ENCODE data around the gene CLDN6.

Gene CLDN6

DNA sequence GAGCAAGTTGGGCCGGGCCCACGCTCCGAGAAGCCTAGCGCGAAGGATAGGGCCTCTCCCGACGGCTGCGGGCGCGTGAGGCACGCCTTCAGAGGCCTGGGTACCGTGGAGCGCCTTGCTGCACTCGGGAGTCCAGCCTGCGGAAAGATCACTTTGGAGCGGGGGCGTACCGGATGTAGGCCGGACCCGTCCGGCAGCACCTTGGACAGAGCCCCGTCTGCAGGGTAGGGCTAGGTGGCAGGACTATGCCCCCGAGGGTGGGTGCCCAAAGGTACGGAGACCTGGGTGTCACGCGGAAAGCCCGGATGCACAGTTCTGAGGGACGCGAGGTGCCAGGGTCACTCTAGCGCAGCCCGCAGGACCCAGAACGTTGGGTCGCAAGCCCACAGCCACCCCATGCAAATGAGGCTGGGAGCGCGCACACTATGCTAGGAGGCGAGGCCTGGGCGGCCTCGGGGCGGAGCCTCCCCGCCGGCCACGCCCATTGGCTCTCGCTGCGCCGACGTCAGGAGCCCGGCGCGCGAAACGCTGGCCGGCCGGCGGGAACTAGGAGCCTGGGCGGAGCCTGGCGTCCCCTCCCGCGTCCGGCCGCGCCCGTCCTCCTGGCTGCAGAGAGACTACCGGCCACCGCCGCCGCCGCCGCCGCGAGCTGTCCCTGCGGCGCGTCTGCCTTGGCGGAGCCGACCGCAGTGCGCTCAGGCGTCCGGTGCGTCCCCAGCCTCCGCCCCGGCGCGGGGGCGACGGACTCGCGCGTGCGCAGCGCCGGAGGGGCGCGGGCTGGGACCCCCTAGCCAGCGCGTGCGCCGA lies 49.0 kb downstream of the CLDN6 start, which contains the start of gene PAQR4:
TSS of gene PAQR4 (plus strand) at position 611 of the 807 bp plus-strand sequence. CDS start 327 bp downstream, outside the sequence.
- peak within 1 kb of the TSS; percentile 74 for H3K4me3 ChIP-seq
- TF ChIP-seq, protein P1, sequence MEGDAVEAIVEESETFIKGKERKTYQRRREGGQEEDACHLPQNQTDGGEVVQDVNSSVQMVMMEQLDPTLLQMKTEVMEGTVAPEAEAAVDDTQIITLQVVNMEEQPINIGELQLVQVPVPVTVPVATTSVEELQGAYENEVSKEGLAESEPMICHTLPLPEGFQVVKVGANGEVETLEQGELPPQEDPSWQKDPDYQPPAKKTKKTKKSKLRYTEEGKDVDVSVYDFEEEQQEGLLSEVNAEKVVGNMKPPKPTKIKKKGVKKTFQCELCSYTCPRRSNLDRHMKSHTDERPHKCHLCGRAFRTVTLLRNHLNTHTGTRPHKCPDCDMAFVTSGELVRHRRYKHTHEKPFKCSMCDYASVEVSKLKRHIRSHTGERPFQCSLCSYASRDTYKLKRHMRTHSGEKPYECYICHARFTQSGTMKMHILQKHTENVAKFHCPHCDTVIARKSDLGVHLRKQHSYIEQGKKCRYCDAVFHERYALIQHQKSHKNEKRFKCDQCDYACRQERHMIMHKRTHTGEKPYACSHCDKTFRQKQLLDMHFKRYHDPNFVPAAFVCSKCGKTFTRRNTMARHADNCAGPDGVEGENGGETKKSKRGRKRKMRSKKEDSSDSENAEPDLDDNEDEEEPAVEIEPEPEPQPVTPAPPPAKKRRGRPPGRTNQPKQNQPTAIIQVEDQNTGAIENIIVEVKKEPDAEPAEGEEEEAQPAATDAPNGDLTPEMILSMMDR (IDR thresholded peaks at IDR 0.05), result no peak

DNA sequence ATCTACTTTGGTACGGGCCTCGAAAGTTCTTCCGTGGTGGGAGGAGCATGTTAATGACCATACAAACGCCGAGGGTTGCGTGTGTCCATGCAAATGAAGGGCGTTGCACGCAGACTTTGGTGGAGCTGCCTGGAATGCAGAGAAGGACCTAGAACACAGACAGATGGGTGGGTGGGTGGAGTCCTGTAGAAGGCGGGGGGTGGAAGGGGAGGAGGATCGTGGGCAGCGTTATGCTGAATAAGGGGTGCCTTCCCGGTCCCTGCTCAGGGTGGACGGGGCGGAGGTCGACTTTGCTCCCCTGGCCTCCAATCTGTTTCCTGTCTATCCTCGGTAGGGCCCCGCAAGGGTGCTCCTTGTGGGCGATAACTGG lies 49.6 kb downstream of the CLDN6 start:
- TF ChIP-seq, protein P1 (IDR thresholded peaks at IDR 0.05), result no peak
- no peak overlapping the region for H3K27ac ChIP-seq
- H3K4me3 ChIP-seq, result peak overlapping the region; percentile 74
- DNase-seq (ENCODE audit: low spot score), result no peak

More for the DNA sequence above, 49.0 kb downstream of the CLDN6 start, which contains the start of gene PAQR4:
- peak within 1 kb of the TSS in 1 of 2 donors; percentile 55 for H3K27ac ChIP-seq
- no peak for DNase-seq (ENCODE audit: low spot score)

DNA sequence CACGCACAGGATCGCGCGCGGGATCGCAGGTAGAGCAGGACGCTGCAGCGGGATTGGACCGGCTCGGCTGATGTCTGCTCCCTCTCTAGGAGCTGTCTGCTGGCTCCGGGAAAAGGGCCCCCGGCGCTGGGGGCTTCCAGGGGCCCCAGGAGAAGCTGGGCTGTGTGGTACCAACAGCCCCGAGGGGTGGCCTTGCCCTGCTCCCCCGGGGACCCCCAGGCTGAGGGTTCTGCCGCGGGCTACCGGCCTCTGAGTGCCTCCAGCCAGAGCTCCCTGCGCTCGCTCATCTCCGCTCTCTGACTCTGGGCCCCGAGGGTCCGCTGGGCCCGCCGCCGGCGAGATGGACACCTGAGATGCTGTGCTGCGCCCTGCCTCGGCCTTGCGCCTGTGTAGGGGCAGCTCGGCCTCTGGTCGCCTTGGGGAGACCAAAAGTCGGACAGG lies 50.2 kb downstream of the CLDN6 start:
- TF ChIP-seq, protein P1 (IDR thresholded peaks at IDR 0.05), result no peak
- H3K4me3 ChIP-seq, result no peak overlapping the region
- DNase-seq (ENCODE audit: low spot score), result no peak
- H3K27ac ChIP-seq, result no peak overlapping the region

DNA sequence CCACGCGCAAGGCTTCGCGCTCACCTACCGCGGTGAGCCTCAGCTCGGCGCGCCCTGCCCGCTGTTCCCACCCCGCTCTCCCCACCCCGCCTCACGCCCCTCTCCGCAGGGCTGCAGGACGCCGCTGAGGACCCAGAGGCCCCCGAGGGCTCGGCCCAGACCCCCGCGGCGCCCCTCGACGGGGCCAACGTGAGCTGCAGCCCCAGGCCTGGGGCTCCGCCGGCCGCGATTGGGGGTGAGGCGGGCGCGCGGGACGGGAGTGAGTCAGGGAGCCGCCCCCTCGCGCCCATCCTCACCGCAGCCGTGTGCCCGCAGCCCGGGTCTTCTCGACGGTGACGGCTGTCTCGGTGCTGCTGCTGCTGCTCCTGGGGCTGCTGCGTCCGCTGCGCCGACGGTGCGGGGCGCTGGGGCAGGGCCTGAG lies 50.8 kb downstream of the CLDN6 start:
- no peak for DNase-seq (ENCODE audit: low spot score)
- peak overlapping the region; percentile 52 for H3K4me3 ChIP-seq
- TF ChIP-seq, protein P1 (IDR thresholded peaks at IDR 0.05), result no peak
- H3K27ac ChIP-seq, result no peak overlapping the region

DNA sequence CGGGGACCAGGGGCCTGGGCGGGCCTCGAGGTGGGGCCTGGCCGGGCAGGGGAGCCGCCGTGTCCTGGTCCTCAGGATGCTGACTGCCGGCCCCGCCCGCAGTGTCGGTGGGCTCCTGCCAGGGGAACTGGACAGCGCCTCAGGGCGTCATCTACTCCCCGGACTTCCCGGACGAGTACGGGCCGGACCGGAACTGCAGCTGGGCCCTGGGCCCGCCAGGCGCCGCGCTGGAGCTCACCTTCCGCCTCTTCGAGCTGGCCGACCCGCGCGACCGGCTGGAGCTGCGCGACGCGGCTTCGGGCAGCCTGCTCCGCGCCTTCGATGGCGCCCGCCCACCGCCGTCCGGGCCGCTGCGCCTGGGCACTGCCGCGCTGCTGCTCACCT lies 51.2 kb downstream of the CLDN6 start:
- TF ChIP-seq, protein P1 (IDR thresholded peaks at IDR 0.05), result no peak
- H3K4me3 ChIP-seq, result peak overlapping the region; percentile 52
- DNase-seq (ENCODE audit: low spot score), result no peak
- H3K27ac ChIP-seq, result no peak overlapping the region

DNA sequence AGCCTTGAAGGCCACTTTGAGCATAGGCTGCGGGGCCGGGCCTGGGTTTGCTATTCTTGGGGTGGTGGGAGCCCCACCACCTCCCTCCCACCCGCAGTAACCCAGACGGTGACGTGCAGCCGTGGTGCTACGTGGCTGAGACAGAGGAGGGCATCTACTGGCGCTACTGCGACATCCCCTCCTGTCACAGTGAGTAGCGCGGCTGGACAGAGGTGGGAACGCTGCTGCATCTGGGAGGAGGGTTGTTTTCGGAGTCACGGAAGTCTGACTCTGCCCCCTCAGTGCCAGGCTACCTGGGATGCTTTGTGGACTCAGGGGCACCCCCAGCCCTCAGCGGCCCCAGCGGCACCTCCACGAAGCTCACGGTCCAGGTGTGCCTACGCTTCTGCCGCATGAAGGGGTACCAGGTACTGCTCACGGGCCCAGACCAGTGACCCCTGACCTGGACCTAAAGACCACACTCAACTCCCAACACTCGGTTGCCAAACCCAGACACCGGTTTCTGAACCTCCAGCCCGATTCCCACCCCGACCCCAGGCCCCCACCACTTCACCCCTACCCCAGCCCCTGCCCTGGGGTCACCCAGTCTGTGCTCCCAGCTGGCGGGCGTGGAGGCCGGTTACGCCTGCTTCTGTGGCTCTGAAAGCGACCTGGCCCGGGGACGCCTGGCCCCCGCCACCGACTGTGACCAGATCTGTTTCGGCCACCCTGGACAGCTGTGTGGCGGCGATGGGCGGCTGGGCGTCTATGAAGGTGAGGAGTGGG lies 51.8 kb downstream of the CLDN6 start:
- DNase-seq (ENCODE audit: low spot score), result no peak
- TF ChIP-seq, protein P1 (IDR thresholded peaks at IDR 0.05), result no peak
- Histone ChIP-seq H3K4me3 (peak overlapping the region; percentile 52), H3K27ac (no peak overlapping the region)
